Rectal smooth muscle tissue (tissue), 1 donor: ENCODE results near the gene SSBP2.

Source experiments
- H3K27ac ChIP-seq: one replicate; pipeline ENCODE4 v1.7.0; 2013; ENCODE audit warnings: low read depth, low read length, inconsistent platforms
- H3K27me3 ChIP-seq: one replicate; pipeline ENCODE4 v1.7.0; 2013; ENCODE audit warnings: low read length; ENCODE audit not compliant: control insufficient read depth, insufficient read depth
- H3K36me3 ChIP-seq: one replicate; pipeline ENCODE4 v1.7.0; 2013; ENCODE audit warnings: low read length; ENCODE audit not compliant: control insufficient read depth, insufficient read depth
- H3K4me1 ChIP-seq: one replicate; pipeline ENCODE4 v1.7.0; 2013; ENCODE audit warnings: low read length; ENCODE audit not compliant: control insufficient read depth, insufficient read depth
- H3K4me3 ChIP-seq: one replicate; pipeline ENCODE4 v1.7.0; 2013; ENCODE audit warnings: low read length
- H3K9ac ChIP-seq: one replicate; pipeline ENCODE4 v1.7.0; 2013; ENCODE audit warnings: low read length

SSBP2 gene

GRCh38 chr5:81553567-81554212 is 197.2 kb downstream of the SSBP2 start:
- Histone ChIP-seq H3K4me3 (no peak overlapping the region), H3K27ac (no peak overlapping the region), H3K4me1 (no peaks in the 10 kb centered on the region), H3K9ac (no peak overlapping the region), H3K27me3 (no peaks in the 10 kb centered on the region), H3K36me3 (no peaks in the 10 kb centered on the region)

DNA sequence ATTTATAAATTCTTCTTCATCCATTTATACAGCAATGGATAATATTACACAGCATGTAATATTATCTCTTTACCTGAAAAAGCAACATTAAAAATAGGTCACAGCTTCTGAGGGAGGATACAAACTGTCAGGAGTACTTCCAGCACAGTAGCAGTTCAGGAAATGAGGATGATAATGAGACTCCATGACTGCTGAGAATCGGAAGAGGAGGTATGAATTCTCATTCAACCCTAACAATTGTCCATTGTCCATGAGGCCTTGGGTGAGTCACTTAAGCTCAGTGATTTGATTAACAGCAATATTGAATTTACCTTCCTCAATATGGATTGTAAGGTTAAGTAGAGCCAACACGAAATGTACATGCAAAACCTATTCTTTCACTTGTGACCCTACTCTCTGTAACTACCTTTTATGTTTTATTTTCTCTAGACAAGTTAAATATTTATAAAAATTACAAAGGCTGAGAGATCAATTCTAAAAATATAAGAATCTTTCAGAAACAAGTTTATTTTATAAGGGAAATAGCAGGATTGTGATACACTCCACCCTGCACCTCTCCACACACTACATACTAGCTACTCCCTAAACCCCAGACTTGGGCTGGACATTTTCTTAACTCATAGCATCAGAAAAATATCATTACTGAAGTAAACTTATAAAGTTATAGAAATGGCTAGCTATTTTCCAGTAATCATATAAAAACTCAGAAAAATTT is 197.9 kb downstream of the SSBP2 start:
- Histone ChIP-seq H3K27me3 (no peaks in the 10 kb centered on the region), H3K4me1 (no peaks in the 10 kb centered on the region), H3K27ac (no peak overlapping the region), H3K4me3 (no peak overlapping the region), H3K9ac (no peak overlapping the region), H3K36me3 (no peaks in the 10 kb centered on the region)

DNA sequence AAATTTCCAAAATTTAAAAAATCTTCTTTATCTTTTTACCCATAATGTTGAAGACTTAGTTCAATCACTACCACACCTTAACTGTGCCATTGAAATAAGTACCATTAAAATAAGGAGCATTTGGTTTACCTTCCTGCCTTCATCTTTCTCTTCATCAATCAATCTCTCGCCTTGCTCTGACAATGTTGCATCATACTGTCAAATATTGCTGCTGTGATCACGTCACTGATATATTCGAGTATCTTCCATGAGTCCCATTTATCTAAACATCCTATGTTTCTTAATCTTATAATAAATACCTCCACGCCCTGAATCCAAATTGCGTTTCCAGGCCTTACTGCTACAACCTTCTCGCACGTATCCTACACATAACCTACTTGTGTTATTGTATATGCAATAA is 201.8 kb downstream of the SSBP2 start:
- H3K27me3 ChIP-seq: no peaks in the 10 kb centered on the region
- no peaks in the 10 kb centered on the region for H3K4me1 ChIP-seq
- H3K27ac ChIP-seq: no peak overlapping the region
- H3K9ac ChIP-seq: no peak overlapping the region
- H3K36me3 ChIP-seq: no peaks in the 10 kb centered on the region
- no peak overlapping the region for H3K4me3 ChIP-seq

DNA sequence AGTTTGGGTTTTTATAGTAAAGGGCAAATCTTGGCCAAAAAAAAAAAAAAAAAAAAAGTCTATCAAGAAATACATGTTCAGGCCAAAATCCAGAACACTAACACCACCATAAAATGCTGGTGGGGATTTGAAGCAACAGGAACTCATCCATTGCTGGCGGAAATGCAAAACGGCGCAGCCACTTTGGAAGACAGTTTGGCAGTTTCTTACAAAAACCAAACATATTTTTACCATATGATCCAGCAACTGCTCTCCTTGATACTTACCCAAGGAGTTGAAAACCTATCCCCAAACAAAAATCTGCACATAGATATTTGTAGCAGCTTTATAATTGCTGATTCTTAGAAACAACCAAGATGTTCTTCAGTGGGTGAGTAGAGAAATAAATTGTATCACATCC is 203.9 kb downstream of the SSBP2 start:
- Histone ChIP-seq H3K9ac (no peak overlapping the region), H3K27me3 (no peaks in the 10 kb centered on the region), H3K27ac (no peak overlapping the region), H3K36me3 (no peaks in the 10 kb centered on the region), H3K4me1 (no peaks in the 10 kb centered on the region), H3K4me3 (no peak overlapping the region)

GRCh38 chr5:81545911-81546310 is 205.0 kb downstream of the SSBP2 start:
- no peaks in the 10 kb centered on the region for H3K27me3 ChIP-seq
- H3K27ac ChIP-seq: no peak overlapping the region
- H3K36me3 ChIP-seq: no peaks in the 10 kb centered on the region
- H3K4me3 ChIP-seq: no peak overlapping the region
- H3K4me1 ChIP-seq: no peaks in the 10 kb centered on the region
- H3K9ac ChIP-seq: no peak overlapping the region

DNA sequence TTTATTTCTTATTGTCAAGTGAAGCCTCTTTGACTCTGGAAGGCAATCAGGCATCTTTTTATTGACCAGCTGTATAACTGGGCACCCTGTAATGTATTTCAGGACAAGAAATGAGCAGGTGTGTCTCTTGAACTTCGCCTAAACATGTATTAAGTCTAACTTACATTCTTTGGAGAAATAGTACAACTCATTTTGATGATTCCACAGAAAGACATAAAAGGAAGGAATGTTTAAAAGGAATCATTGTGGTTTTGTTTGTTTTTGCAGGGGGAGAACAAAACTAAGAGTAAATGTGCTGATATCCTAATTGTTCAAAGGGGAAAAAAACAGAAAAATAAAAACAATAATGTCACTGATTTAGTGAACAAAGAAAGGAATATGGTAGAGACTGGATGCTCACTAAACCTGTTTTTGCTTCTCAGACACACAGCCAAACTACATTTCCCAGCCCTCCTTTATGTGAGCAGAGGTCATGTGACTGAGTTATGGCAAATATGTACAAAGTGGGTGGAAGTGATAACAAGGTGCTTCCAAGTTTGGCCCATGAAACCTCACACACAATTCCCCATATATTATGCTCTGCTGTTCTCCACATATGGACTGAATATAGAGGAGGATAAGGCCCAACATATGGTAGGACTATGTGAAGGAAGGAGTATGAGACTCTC is 206.4 kb downstream of the SSBP2 start:
- Histone ChIP-seq H3K27me3 (no peaks in the 10 kb centered on the region), H3K4me3 (no peak overlapping the region), H3K27ac (no peak overlapping the region), H3K36me3 (no peaks in the 10 kb centered on the region), H3K4me1 (no peaks in the 10 kb centered on the region), H3K9ac (no peak overlapping the region)

DNA sequence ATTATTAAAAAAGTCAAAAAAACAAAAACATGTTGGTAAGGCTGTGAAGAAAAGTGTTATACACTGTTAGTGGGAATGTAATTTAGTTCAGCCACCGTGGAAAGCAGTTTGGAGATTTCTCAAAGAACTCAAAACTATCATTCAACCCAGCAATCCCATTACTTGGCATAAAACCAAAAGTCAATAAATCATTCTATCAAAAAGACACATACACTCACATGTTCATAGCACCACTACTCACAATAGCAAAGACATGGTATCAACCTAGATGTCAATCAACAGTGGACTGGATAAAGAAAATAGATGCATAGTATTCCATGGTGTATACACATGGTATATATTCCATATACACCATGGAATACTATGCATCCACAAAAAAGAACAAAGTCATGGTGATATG is 208.7 kb downstream of the SSBP2 start:
- Histone ChIP-seq H3K4me3 (no peak overlapping the region), H3K27ac (no peak overlapping the region), H3K9ac (no peak overlapping the region), H3K36me3 (no peaks in the 10 kb centered on the region), H3K4me1 (no peaks in the 10 kb centered on the region), H3K27me3 (no peaks in the 10 kb centered on the region)

GRCh38 chr5:81537905-81538547 is 212.9 kb downstream of the SSBP2 start:
- Histone ChIP-seq H3K9ac (no peak overlapping the region), H3K4me3 (no peak overlapping the region), H3K4me1 (no peaks in the 10 kb centered on the region), H3K27me3 (no peaks in the 10 kb centered on the region), H3K27ac (no peak overlapping the region), H3K36me3 (no peaks in the 10 kb centered on the region)

GRCh38 chr5:81534441-81534840 is 216.5 kb downstream of the SSBP2 start:
- Histone ChIP-seq H3K4me3 (no peak overlapping the region), H3K27ac (no peak overlapping the region), H3K27me3 (no peaks in the 10 kb centered on the region), H3K36me3 (no peaks in the 10 kb centered on the region), H3K4me1 (no peaks in the 10 kb centered on the region), H3K9ac (no peak overlapping the region)

- H3K9ac ChIP-seq: no peak overlapping the region
- H3K4me3 ChIP-seq: no peak overlapping the region
- no peaks in the 10 kb centered on the region for H3K27me3 ChIP-seq
- no peaks in the 10 kb centered on the region for H3K4me1 ChIP-seq
- no peaks in the 10 kb centered on the region for H3K36me3 ChIP-seq
- H3K27ac ChIP-seq: no peak overlapping the region
Measured at GRCh38 chr5:81533629-81534405, 217.1 kb downstream of the SSBP2 start.

- Histone ChIP-seq H3K27me3 (no peaks in the 10 kb centered on the region), H3K4me3 (no peak overlapping the region), H3K4me1 (no peaks in the 10 kb centered on the region), H3K36me3 (no peaks in the 10 kb centered on the region), H3K27ac (no peak overlapping the region), H3K9ac (no peak overlapping the region)
Measured at GRCh38 chr5:81530919-81531318, 220.0 kb downstream of the SSBP2 start.

GRCh38 chr5:81525690-81526089 is 225.2 kb downstream of the SSBP2 start:
- H3K4me3 ChIP-seq: no peak overlapping the region
- H3K36me3 ChIP-seq: no peaks in the 10 kb centered on the region
- H3K27me3 ChIP-seq: no peaks in the 10 kb centered on the region
- no peak overlapping the region for H3K9ac ChIP-seq
- no peak overlapping the region for H3K27ac ChIP-seq
- no peaks in the 10 kb centered on the region for H3K4me1 ChIP-seq
